Mesenchymal stem cell (in vitro differentiated cells and primary cell): ENCODE data around the gene ATP7B.
"Not testable (repeated sequence)": the region's sequence is repeated elsewhere in the genome, so short reads cannot be mapped to it uniquely, and the experiment has no call there.

Experiments used
- DNase-seq: peaks from one replicate; pipeline ENCODE4 v3.0.0-alpha.2; 2013
- H2AFZ ChIP-seq: one replicate; pipeline ENCODE4 v1.6.1; 2013; ENCODE audit warnings: low read depth, mild to moderate bottlenecking, control low read depth, inconsistent platforms, low read length, moderate library complexity
- H2AK5ac ChIP-seq: 2 replicates; pipeline ENCODE4 v1.6.1; 2013; ENCODE audit warnings: low read length, moderate library complexity, mild to moderate bottlenecking, inconsistent platforms; ENCODE audit not compliant: severe bottlenecking
- H2BK120ac ChIP-seq: one replicate; pipeline ENCODE4 v1.6.1; 2013; ENCODE audit warnings: low read depth, mild to moderate bottlenecking, inconsistent platforms, low read length, moderate library complexity
- H2BK12ac ChIP-seq, 2 experiments: one replicate each; pipeline ENCODE4 v1.6.1; 2013; ENCODE audit warnings: inconsistent platforms in 2 of 2, low read length in 2 of 2, mild to moderate bottlenecking in 2 of 2, moderate library complexity in 2 of 2, control low read depth in 1 of 2
- H2BK15ac ChIP-seq: one replicate; pipeline ENCODE4 v1.6.1; 2013; ENCODE audit warnings: mild to moderate bottlenecking, low read depth, inconsistent platforms; ENCODE audit not compliant: poor library complexity, severe bottlenecking
- H2BK5ac ChIP-seq: 2 replicates; pipeline ENCODE4 v1.6.1; 2013; ENCODE audit warnings: low read depth, mild to moderate bottlenecking, low read length, control low read depth, inconsistent platforms; ENCODE audit not compliant: poor library complexity, severe bottlenecking
- H3K14ac ChIP-seq, 2 experiments: one replicate each; pipeline ENCODE4 v1.6.1; 2013; ENCODE audit warnings: inconsistent platforms in 2 of 2, low read length in 2 of 2, control low read depth in 1 of 2, mild to moderate bottlenecking in 1 of 2, moderate library complexity in 1 of 2
- H3K18ac ChIP-seq, 2 experiments: one replicate each; pipeline ENCODE4 v1.6.1; 2013; ENCODE audit warnings: inconsistent platforms in 2 of 2, low read length in 2 of 2, control low read depth in 1 of 2, low read depth in 1 of 2, mild to moderate bottlenecking in 1 of 2
- H3K23ac ChIP-seq, 2 experiments: one replicate each; pipeline ENCODE4 v1.6.1; 2013; ENCODE audit warnings: inconsistent platforms in 2 of 2, low read length in 2 of 2, mild to moderate bottlenecking in 2 of 2, moderate library complexity in 2 of 2, control low read depth in 1 of 2
- H3K27ac ChIP-seq: 2 replicates; pipeline ENCODE4 v1.5.1; 2013; ENCODE audit warnings: mild to moderate bottlenecking, moderate library complexity, low read length, control low read depth, inconsistent platforms; ENCODE audit not compliant: poor library complexity, severe bottlenecking
- H3K27me3 ChIP-seq, 2 experiments: 2 replicates each; pipeline versions ENCODE4 v1.6.1 to v1.7.0; 2013; ENCODE audit warnings: low read length in 2 of 2, mild to moderate bottlenecking in 2 of 2, moderate library complexity in 2 of 2, control low read depth in 1 of 2, inconsistent platforms in 1 of 2; ENCODE audit not compliant: control insufficient read depth in 1 of 2, insufficient read depth in 1 of 2
- H3K36me3 ChIP-seq, 2 experiments: 2 replicates each; pipeline versions ENCODE4 v1.6.1 to v1.7.0; 2013; ENCODE audit warnings: low read length in 2 of 2, control low read depth in 1 of 2, inconsistent platforms in 1 of 2, low read depth in 1 of 2, mild to moderate bottlenecking in 1 of 2; ENCODE audit not compliant: insufficient read depth in 2 of 2, control insufficient read depth in 1 of 2
- H3K4ac ChIP-seq, 2 experiments: one replicate each; pipeline ENCODE4 v1.6.1; 2013; ENCODE audit warnings: inconsistent platforms in 2 of 2, low read length in 2 of 2, mild to moderate bottlenecking in 2 of 2, moderate library complexity in 2 of 2, control low read depth in 1 of 2, low read depth in 1 of 2
- H3K4me1 ChIP-seq: 2 replicates; pipeline ENCODE4 v1.6.1; 2013; ENCODE audit warnings: low read depth, low read length, control low read depth; ENCODE audit not compliant: control insufficient read depth, insufficient read depth
- H3K4me2 ChIP-seq: 2 replicates; pipeline ENCODE4 v1.6.1; 2013; ENCODE audit warnings: low read length, mild to moderate bottlenecking, inconsistent platforms; ENCODE audit not compliant: poor library complexity, severe bottlenecking
- H3K4me3 ChIP-seq, 2 experiments: 2 replicates each; pipeline versions ENCODE4 v1.5.1 to v1.7.0; 2013; ENCODE audit warnings: low read length in 2 of 2, mild to moderate bottlenecking in 2 of 2, control low read depth in 1 of 2, low read depth in 1 of 2; ENCODE audit not compliant: insufficient read depth in 1 of 2
- H3K79me1 ChIP-seq: replicated peaks from 2 replicates; pipeline ENCODE4 v1.6.1; 2013; ENCODE audit warnings: mild to moderate bottlenecking, control low read depth, low read length, inconsistent platforms; ENCODE audit not compliant: poor library complexity, severe bottlenecking
- H3K9ac ChIP-seq: 2 replicates; pipeline ENCODE4 v1.7.0; 2013; ENCODE audit warnings: mild to moderate bottlenecking, low read length, moderate library complexity
- H3K9me3 ChIP-seq: 2 replicates; pipeline ENCODE4 v1.7.0; 2013; ENCODE audit warnings: mild to moderate bottlenecking, low read length; ENCODE audit not compliant: control insufficient read depth
- H4K8ac ChIP-seq: one replicate; pipeline ENCODE4 v1.6.1; 2013; ENCODE audit warnings: inconsistent platforms, mild to moderate bottlenecking, low read length, moderate library complexity
- H4K91ac ChIP-seq: one replicate; pipeline ENCODE4 v1.6.1; 2013; ENCODE audit warnings: mild to moderate bottlenecking, low read length, inconsistent platforms
- WGBS: methylation state at CpG from one replicate; pipeline ENCODE4 v1.1.7; 2013; ENCODE audit warnings: mixed read lengths; 5-methylcytosine and 5-hydroxymethylcytosine counted together

ATP7B gene

GRCh38 chr13:52033039-52033438 lies 21.8 kb upstream of the ATP7B start:
- H3K9ac ChIP-seq: no peak overlapping the region
- WGBS: 98% methylated on average over 2 of the region's 2 CpGs
- no peak overlapping the region for H2BK15ac ChIP-seq

GRCh38 chr13:52030401-52030800 lies 19.2 kb upstream of the ATP7B start:
- H3K4me1 ChIP-seq, H2BK120ac ChIP-seq, H3K14ac ChIP-seq, DNase-seq, H2BK5ac ChIP-seq, H4K91ac ChIP-seq, H2AK5ac ChIP-seq, H3K4me3 ChIP-seq, H3K4me2 ChIP-seq, H3K27ac ChIP-seq, H3K4ac ChIP-seq, H4K8ac ChIP-seq, H3K27me3 ChIP-seq, H3K9ac ChIP-seq, H2AFZ ChIP-seq, H2BK12ac ChIP-seq, H3K18ac ChIP-seq, H2BK15ac ChIP-seq, H3K23ac ChIP-seq: not testable (repeated sequence)
- peaks cover 35% of the 10 kb centered on the region for H3K79me1 ChIP-seq
- peaks cover 13 to 36% of the 10 kb centered on the region in 2 experiments for H3K36me3 ChIP-seq
- peaks cover 10% of the 10 kb centered on the region for H3K9me3 ChIP-seq
- 100% methylated on average over 5 of the region's 6 CpGs for WGBS

More at GRCh38 chr13:52033039-52033438, 21.8 kb upstream of the ATP7B start:
- Histone ChIP-seq H3K4me3 (no peak overlapping the region), H3K4me1 (no peaks in the 10 kb centered on the region), H4K8ac (no peak overlapping the region), H2BK5ac (no peak overlapping the region), H3K14ac (no peak overlapping the region), H3K4ac (no peak overlapping the region), H2BK120ac (no peak overlapping the region), H3K4me2 (no peak overlapping the region), H2AFZ (no peak overlapping the region), H3K9me3 (peaks cover 5% of the 10 kb centered on the region), H3K27ac (no peak overlapping the region), H4K91ac (no peak overlapping the region), H3K79me1 (peaks cover 19% of the 10 kb centered on the region), H2BK12ac (no peak overlapping the region), H3K23ac (no peak overlapping the region), H3K27me3 (no peaks in the 10 kb centered on the region), H3K36me3 (peaks cover 5 to 15% of the 10 kb centered on the region in 2 experiments), H3K18ac (no peak overlapping the region), H2AK5ac (no peak overlapping the region)
- no peak for DNase-seq

GRCh38 chr13:52029569-52029968 lies 18.3 kb upstream of the ATP7B start:
- Histone ChIP-seq H2AK5ac (no peak overlapping the region), H3K23ac (no peak overlapping the region), H3K4me3 (no peak overlapping the region), H2AFZ (no peak overlapping the region), H3K18ac (no peak overlapping the region), H3K9ac (no peak overlapping the region), H3K4me1 (peaks cover 2% of the 10 kb centered on the region), H3K79me1 (peaks cover 38% of the 10 kb centered on the region), H2BK120ac (no peak overlapping the region), H3K27me3 (no peaks in the 10 kb centered on the region), H3K4ac (no peak overlapping the region), H2BK15ac (no peak overlapping the region), H3K9me3 (peaks cover 10% of the 10 kb centered on the region), H3K4me2 (no peak overlapping the region), H4K8ac (no peak overlapping the region), H3K36me3 (peaks cover 13 to 44% of the 10 kb centered on the region in 2 experiments), H4K91ac (no peak overlapping the region), H2BK5ac (no peak overlapping the region), H3K27ac (no peak overlapping the region), H3K14ac (no peak overlapping the region), H2BK12ac (no peak overlapping the region)
- WGBS: 98% methylated on average over 4 of the region's 4 CpGs
- no peak for DNase-seq

DNA sequence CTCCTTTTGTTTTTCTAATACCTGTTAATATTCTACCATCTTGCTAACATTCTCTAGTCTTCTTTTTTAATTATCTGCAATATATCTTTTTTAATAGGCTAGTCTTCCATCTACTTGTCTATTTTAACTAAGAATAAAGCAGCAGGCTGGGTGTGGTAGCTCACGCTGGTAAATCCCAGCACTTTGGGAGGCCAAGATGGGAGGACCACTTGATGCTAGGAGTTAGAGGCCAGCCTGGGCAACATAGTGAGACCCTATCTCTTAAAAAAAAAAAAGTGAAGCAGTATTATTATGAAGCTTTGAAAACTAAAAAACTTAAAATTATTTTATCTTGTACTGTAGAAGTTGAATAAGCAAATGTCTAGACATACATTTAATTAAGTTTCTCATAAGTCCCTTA lies 16.6 kb upstream of the ATP7B start:
- H3K4ac ChIP-seq: no peak overlapping the region
- H4K91ac ChIP-seq: no peak overlapping the region
- no peak overlapping the region for H2AK5ac ChIP-seq
- H3K23ac ChIP-seq: no peak overlapping the region
- H3K9ac ChIP-seq: no peak overlapping the region
- H3K36me3 ChIP-seq: peaks cover 13 to 58% of the 10 kb centered on the region in 2 experiments
- peaks cover 10% of the 10 kb centered on the region for H3K9me3 ChIP-seq
- H2BK15ac ChIP-seq: no peak overlapping the region
- peaks cover 2% of the 10 kb centered on the region for H3K4me1 ChIP-seq
- H3K4me2 ChIP-seq: no peak overlapping the region
- DNase-seq: no peak
- 100% methylated on average over 1 of the region's 1 CpG for WGBS
- H3K27ac ChIP-seq: no peak overlapping the region
- peaks cover 39% of the 10 kb centered on the region for H3K79me1 ChIP-seq
- no peak overlapping the region for H4K8ac ChIP-seq
- H3K4me3 ChIP-seq: no peak overlapping the region
- H3K18ac ChIP-seq: no peak overlapping the region
- no peak overlapping the region for H2AFZ ChIP-seq
- H2BK5ac ChIP-seq: no peak overlapping the region
- H2BK12ac ChIP-seq: no peak overlapping the region
- no peak overlapping the region for H2BK120ac ChIP-seq
- H3K27me3 ChIP-seq: no peaks in the 10 kb centered on the region
- H3K14ac ChIP-seq: no peak overlapping the region
